Heart right ventricle (tissue), 16 donors: Measurements from ENCODE around the gene PHYKPL. TPM values are rescaled to one million over a fixed set of nuclear protein-coding genes. Genes with fewer than 3 reads are reported as not detected.

ENCODE experiments used
- ATAC-seq, 8 donors: fragments of 200-7000 bp; cut with Tn5 transposase; one replicate each; pipeline ENCODE4 v1.9.1; 2020; ENCODE audit warnings: mild to moderate bottlenecking in 8 of 8, moderate library complexity in 8 of 8, moderate number of reproducible peaks in 1 of 8
- DNase-seq, 2 donors: peaks; one replicate each; pipeline ENCODE4 v3.0.0-alpha.2; 2020
- H3K27ac ChIP-seq, 10 donors: fragments of 200-600 bp; sonication (generic) in 2 of 10; one replicate each; pipeline versions ENCODE4 v1.5.0 to v1.8.0; 2020 to 2022; ENCODE audit warnings: mild to moderate bottlenecking in 3 of 10
- H3K27me3 ChIP-seq, 7 donors: fragments of 200-600 bp; one replicate each; pipeline ENCODE4 v1.8.0; 2021 to 2022; ENCODE audit warnings: mild to moderate bottlenecking in 2 of 7
- H3K36me3 ChIP-seq, 9 donors: fragments of 200-600 bp; sonication (generic) in 1 of 9; one replicate each; pipeline versions ENCODE4 v1.5.0 to v1.8.0; 2020 to 2022; ENCODE audit warnings: mild to moderate bottlenecking in 2 of 9
- H3K4me1 ChIP-seq, 9 donors: fragments of 200-600 bp; sonication (generic) in 1 of 9; one replicate each; pipeline versions ENCODE4 v1.5.0 to v1.8.0; 2020 to 2022; ENCODE audit warnings: mild to moderate bottlenecking in 4 of 9
- H3K4me3 ChIP-seq, 10 donors: fragments of 200-600 bp; sonication (generic) in 2 of 10; one replicate each; pipeline versions ENCODE4 v1.5.0 to v1.8.0; 2020 to 2022; ENCODE audit warnings: mild to moderate bottlenecking in 7 of 10, moderate library complexity in 2 of 10
- H3K9me3 ChIP-seq, 11 donors: fragments of 200-600 bp in 10 of 11; sonication (generic) in 2 of 11; one replicate each; pipeline versions ENCODE4 v1.5.0 to v1.8.0; 2013 to 2022; ENCODE audit warnings: mild to moderate bottlenecking in 2 of 11, control low read depth in 1 of 11, moderate library complexity in 1 of 11
- CTCF ChIP-seq, 9 donors: fragments of 200-600 bp; sonication (generic) in 2 of 9; IDR thresholded peaks; one replicate each; pipeline versions ENCODE4 v1.5.0 to v1.8.0; 2021 to 2022; ENCODE audit warnings: antibody characterized with exemption in 9 of 9, mild to moderate bottlenecking in 5 of 9, moderate library complexity in 1 of 9
- WGBS, 2 donors: extraction: QIAGEN DNeasy Blood & Tissue Kit; methylation state at CpG; one replicate each; pipeline ENCODE4 v1.1.7; 2013; ENCODE audit warnings: inconsistent platforms in 1 of 2; 5-methylcytosine and 5-hydroxymethylcytosine counted together
- intact Hi-C, 10 donors: fragments of 100-400 bp; cut with DNase I; formaldehyde crosslinking; loops; one replicate each; pipeline versions ENCODE4 v1.11.1 to v1.14.2; 2022
- polyA plus RNA-seq, 2 donors: library from polyadenylated mRNA; stranded (reverse); fragments of 200-250 nt; gene quantifications; one replicate each; pipeline ENCODE4 v1.2.3, GENCODE V29; 2013
- total RNA-seq, 10 donors: library from RNA; stranded (reverse); fragmentation: NEBNext Ultra II Directional in 3 of 10; extraction: Animal tissue kit (Norgen Biotek cat#: 25700) in 3 of 10; gene quantifications; one replicate each; pipeline versions ENCODE4 v1.2.1 to v1.2.4, GENCODE V29; 2021 to 2023
- donor health status: Arrhythmogenic right ventricular cardiomyopathy.
- donor health status: ischemic (EF 13 %, LVEDD 7.1; RV severe dilation, severe dysfunction).
- donor health status: healthy with polysubstance abuse.
- donor health status: DM: no; HTN: yes; CAD: no.
- donor health status: DM: no; HTN: no; CAD: no.
- donor health status: ischemic (EF 25% LVEDD 6.9; RV normal size, moderate dysfunction).
- donor health status: ischemic (EF 25% LVEDD 5.7; RV mildly dilated, moderate dysfunction).
- donor health status: healthy.
- donor health status: DM: yes; HTN: yes; CAD: no.
- donor health status: Ischemic cardiomyopathy.
- donor health status: ischemic (EF 35%, LVEDD 5.7; RV mildly dilated, moderate dysfunction).
- donor health status: nonischemic (EF 11% LVEDD 7.7; RV severe dilation, severe dysfunction).
- donor health status: DM: yes; HTN: yes; CAD: no.
- donor health status: PGD.
- donor health status: ischemic (EF 29% LVEDD 5.4; RV normal size, mild dysfunction).
- donor health status: nonischemic (EF 23%, LVEDD 6.1; RV moderate dilation, normal function).

The PHYKPL gene
- total and polyA plus RNA-seq, 12 donors = 24.8 to 59.8 (median 37.3) TPM

GRCh38 chr5:178248750-178249149 lies 16.1 kb upstream of the PHYKPL start:
- H3K27me3 ChIP-seq = no peaks in the 10 kb centered on the region
- no peaks in the 10 kb centered on the region for H3K36me3 ChIP-seq
- H3K9me3 ChIP-seq = no peaks in the 10 kb centered on the region
- DNase-seq (no peak), ATAC-seq (peak in 1 of 8 donors; percentile 21)
- H3K4me1 ChIP-seq = peaks cover 0 to 10% (median 0%) of the 10 kb centered on the region in 9 donors
- WGBS, 2 donors = 89% methylated on average over 18 of the region's 18 CpGs
- no peak overlapping the region for H3K27ac ChIP-seq
- intact Hi-C loops = no loop called here
- no peak overlapping the region for H3K4me3 ChIP-seq
- no peak for TF ChIP-seq CTCF (IDR thresholded peaks at IDR 0.05)

GRCh38 chr5:178247481-178248456 lies 15.2 kb upstream of the PHYKPL start:
- no peak for TF ChIP-seq CTCF (IDR thresholded peaks at IDR 0.05)
- Histone ChIP-seq H3K9me3 (no peaks in the 10 kb centered on the region), H3K36me3 (no peaks in the 10 kb centered on the region), H3K4me3 (no peak overlapping the region), H3K27ac (no peak overlapping the region), H3K27me3 (no peaks in the 10 kb centered on the region), H3K4me1 (peaks cover 0 to 10% (median 0%) of the 10 kb centered on the region in 9 donors)
- DNase-seq = no peak
- intact Hi-C loops = no loop called here
- ATAC-seq = no peak
- WGBS, 2 donors = 75 to 77% methylated on average over 24 of the region's 24 CpGs

- Histone ChIP-seq H3K9me3 (no peaks in the 10 kb centered on the region), H3K27ac (no peak overlapping the region), H3K36me3 (no peaks in the 10 kb centered on the region), H3K27me3 (no peaks in the 10 kb centered on the region), H3K4me1 (peaks cover 3 to 16% (median 6%) of the 10 kb centered on the region in 9 donors), H3K4me3 (no peak overlapping the region)
- 82 to 84% methylated on average over 15 of the region's 15 CpGs for WGBS, 2 donors
- DNase-seq = no peak
- ATAC-seq = no peak
- no peak for TF ChIP-seq CTCF (IDR thresholded peaks at IDR 0.05)
- intact Hi-C loops = no loop called here
Observed at GRCh38 chr5:178246624-178247279, 14.2 kb upstream of the PHYKPL start.

GRCh38 chr5:178245389-178245788 lies 12.8 kb upstream of the PHYKPL start:
- H3K4me3 ChIP-seq = no peak overlapping the region
- intact Hi-C loops = no loop called here
- no peak for DNase-seq
- no peaks in the 10 kb centered on the region for H3K9me3 ChIP-seq
- no peak for TF ChIP-seq CTCF (IDR thresholded peaks at IDR 0.05)
- H3K27ac ChIP-seq = no peak overlapping the region
- no peaks in the 10 kb centered on the region for H3K36me3 ChIP-seq
- WGBS, 2 donors = 81 to 86% methylated on average over 2 of the region's 2 CpGs
- no peak for ATAC-seq
- H3K4me1 ChIP-seq = peaks cover 3 to 25% (median 9%) of the 10 kb centered on the region in 9 donors
- H3K27me3 ChIP-seq = no peaks in the 10 kb centered on the region
